Right atrium auricular region (tissue), 2 donors: ENCODE measurements around the gene RIPOR3. TPM values are rescaled to one million over a fixed set of nuclear protein-coding genes. Genes with fewer than 3 reads are reported as not detected.
A peak's percentile ranks its signal among the peaks of the same experiment; 100 is the strongest.

Experiments
- DNase-seq: peaks from one replicate; pipeline ENCODE4 v3.0.0-alpha.2; 2019; ENCODE audit warnings: low spot score
- H3K27ac ChIP-seq, 2 donors: fragments of 200-600 bp; sonication (generic); 1 replicate in 1 of 2; 2 replicates in 1 of 2; pipeline ENCODE4 v1.5.1; 2016 to 2019
- H3K27me3 ChIP-seq, 2 donors: fragments of 200-600 bp; sonication (generic); one replicate each; pipeline versions ENCODE4 v1.5.1 to v1.6.0; 2017 to 2019
- H3K36me3 ChIP-seq: fragments of 200-600 bp; sonication (generic); one replicate; pipeline ENCODE4 v1.5.1; 2016
- H3K4me1 ChIP-seq, 2 donors: fragments of 200-600 bp; sonication (generic); one replicate each; pipeline versions ENCODE4 v1.5.1 to v1.6.0; 2017 to 2019
- H3K4me3 ChIP-seq, 2 donors: fragments of 200-600 bp; sonication (generic); 1 replicate in 1 of 2; 2 replicates in 1 of 2; pipeline ENCODE4 v1.5.1; 2017 to 2019; ENCODE audit warnings: mild to moderate bottlenecking in 1 of 2, moderate library complexity in 1 of 2
- H3K9me3 ChIP-seq, 2 donors: fragments of 200-600 bp; sonication (generic); one replicate each; pipeline ENCODE4 v1.5.1; 2019
- total RNA-seq, 2 donors: library from RNA; depleted of rRNA; stranded (reverse); fragments of >200 nt; gene quantifications; one replicate each; pipeline ENCODE4 v1.1.0, GENCODE V29; 2016
- TF ChIP-seq, protein P1 (sequence below), 2 donors: fragments of 200-600 bp; sonication (generic); IDR thresholded peaks; one replicate each; pipeline ENCODE4 v1.5.1; 2019; ENCODE audit warnings: antibody characterized with exemption in 2 of 2

Gene RIPOR3
- total RNA-seq, 2 donors from 2014 or later = 2.9 to 4.7 TPM

DNA sequence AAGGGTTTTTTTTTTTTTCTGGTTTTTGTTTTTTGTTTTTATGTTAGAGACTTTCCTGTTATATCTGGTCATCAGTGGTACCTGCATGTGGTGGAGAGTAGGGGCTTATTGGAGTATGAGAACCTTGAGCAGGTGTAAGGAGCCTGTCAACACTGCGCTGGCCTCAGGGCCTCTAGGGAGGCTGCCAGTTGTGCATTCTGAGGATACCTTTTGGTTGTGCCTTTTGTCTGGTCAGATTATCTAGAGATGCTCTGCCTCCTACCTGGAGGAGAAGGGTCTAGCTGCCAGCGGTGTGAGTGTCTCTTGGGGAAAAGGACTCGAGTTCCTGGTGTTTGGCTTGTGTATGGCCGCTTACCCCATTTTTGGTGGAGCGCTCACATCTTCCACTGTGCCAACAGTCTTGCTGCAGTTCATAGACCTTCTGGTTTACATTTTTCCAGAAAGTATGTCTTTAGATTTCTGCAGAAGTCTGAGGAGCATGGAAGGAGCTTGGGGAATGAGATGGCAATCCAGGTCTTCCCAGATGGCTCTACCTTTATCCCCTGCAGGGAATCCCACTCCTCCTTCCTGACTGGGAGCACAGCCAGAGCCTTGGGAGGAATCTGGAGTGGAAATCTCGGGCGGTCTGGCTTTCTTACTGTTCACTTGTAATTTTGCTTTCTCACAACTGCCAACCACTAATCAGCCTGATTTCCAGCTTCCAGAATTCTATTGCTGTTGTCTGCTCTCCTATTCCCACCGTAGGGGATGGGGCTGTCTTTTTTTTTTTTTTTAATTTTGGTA lies 131.3 kb downstream of the RIPOR3 start:
- peaks cover 15% of the 10 kb centered on the region for H3K36me3 ChIP-seq
- no peaks in the 10 kb centered on the region for H3K27me3 ChIP-seq
- H3K4me3 ChIP-seq = no peak overlapping the region
- H3K27ac ChIP-seq = no peak overlapping the region
- H3K4me1 ChIP-seq = peaks cover 0 to 31% of the 10 kb centered on the region in 2 donors
- DNase-seq = peak; percentile 28
- TF ChIP-seq, protein P1, sequence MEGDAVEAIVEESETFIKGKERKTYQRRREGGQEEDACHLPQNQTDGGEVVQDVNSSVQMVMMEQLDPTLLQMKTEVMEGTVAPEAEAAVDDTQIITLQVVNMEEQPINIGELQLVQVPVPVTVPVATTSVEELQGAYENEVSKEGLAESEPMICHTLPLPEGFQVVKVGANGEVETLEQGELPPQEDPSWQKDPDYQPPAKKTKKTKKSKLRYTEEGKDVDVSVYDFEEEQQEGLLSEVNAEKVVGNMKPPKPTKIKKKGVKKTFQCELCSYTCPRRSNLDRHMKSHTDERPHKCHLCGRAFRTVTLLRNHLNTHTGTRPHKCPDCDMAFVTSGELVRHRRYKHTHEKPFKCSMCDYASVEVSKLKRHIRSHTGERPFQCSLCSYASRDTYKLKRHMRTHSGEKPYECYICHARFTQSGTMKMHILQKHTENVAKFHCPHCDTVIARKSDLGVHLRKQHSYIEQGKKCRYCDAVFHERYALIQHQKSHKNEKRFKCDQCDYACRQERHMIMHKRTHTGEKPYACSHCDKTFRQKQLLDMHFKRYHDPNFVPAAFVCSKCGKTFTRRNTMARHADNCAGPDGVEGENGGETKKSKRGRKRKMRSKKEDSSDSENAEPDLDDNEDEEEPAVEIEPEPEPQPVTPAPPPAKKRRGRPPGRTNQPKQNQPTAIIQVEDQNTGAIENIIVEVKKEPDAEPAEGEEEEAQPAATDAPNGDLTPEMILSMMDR (IDR thresholded peaks at IDR 0.05) = no peak
- H3K9me3 ChIP-seq = no peaks in the 10 kb centered on the region

DNA sequence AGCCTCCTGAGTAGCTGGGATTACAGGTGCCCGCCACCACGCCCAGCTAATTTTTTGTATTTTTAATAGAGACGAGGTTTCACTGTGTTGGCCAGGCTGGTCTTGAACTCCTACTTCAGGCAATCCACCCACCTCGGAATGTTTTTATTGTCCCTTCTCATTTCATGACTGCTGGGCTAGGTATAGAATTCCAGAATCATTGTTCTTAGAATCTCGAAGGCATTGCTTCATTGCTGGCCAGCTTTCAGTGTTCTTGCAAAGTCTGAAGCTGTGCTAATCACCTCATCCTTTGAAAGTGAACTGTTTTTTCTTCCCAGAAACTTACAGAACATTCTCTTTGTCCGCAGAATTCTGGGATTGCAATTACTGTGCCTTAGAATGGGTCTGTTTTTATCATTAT lies 132.2 kb downstream of the RIPOR3 start:
- H3K9me3 ChIP-seq = no peaks in the 10 kb centered on the region
- H3K36me3 ChIP-seq = peaks cover 13% of the 10 kb centered on the region
- TF ChIP-seq, protein P1 (IDR thresholded peaks at IDR 0.05) = no peak
- no peak overlapping the region for H3K4me3 ChIP-seq
- peaks cover 0 to 32% of the 10 kb centered on the region in 2 donors for H3K4me1 ChIP-seq
- no peak overlapping the region for H3K27ac ChIP-seq
- no peaks in the 10 kb centered on the region for H3K27me3 ChIP-seq
- no peak for DNase-seq

DNA sequence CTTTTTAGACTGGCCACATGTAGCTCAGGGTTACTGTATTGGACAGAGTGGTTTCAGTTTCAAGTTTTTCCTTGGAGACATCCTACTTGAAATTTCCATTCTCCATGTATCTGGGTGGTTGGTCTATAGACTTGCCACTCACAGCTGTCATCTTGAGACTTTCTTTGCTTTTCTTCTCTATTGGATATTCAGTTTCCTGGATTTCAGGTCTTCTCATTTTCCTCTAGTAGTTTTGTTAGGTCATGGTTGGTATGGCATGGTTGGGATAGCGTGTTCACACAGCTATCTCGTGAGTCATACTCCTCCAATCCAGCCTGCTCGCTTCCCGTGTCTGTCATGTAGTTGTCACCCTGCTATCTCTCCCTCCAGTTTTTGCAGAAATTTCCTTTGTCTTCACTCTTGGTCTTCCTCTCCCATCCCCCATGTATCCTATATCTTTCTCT lies 132.8 kb downstream of the RIPOR3 start:
- H3K4me3 ChIP-seq = no peak overlapping the region
- peak; percentile 48 for DNase-seq
- H3K36me3 ChIP-seq = peaks cover 13% of the 10 kb centered on the region
- H3K9me3 ChIP-seq = no peaks in the 10 kb centered on the region
- TF ChIP-seq, protein P1 (IDR thresholded peaks at IDR 0.05) = no peak
- no peak overlapping the region for H3K27ac ChIP-seq
- H3K27me3 ChIP-seq = no peaks in the 10 kb centered on the region
- peaks cover 0 to 32% of the 10 kb centered on the region in 2 donors for H3K4me1 ChIP-seq

DNA sequence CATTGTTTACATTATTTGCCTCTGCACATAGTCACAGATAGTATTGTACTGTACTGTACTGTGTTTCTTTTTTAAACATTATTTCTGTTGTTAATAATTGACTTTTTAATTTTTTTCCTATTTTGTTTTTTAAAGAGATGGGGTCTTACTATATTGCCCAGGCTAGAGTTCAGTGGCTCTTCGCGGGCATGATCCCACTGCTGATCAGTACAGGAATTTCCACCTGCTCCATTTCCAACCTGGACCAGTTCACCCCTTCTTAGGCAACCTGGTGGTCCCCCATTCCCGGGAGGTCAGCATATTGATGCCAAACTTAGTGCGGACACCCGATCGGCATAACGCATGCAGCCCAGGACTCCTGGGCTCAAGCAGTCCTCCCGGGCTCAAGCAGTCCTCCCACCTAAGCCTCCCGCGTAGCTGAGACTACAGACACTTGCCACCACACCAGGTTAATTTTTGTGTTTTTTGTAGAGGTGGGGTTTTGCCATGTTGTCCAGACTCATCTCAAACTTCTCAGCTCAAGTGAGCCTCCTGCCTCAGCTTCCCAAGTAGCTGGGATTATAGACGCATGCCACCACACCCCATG lies 133.7 kb downstream of the RIPOR3 start:
- Histone ChIP-seq H3K27me3 (no peaks in the 10 kb centered on the region), H3K9me3 (no peaks in the 10 kb centered on the region), H3K27ac (no peak overlapping the region), H3K4me1 (peaks cover 0 to 32% of the 10 kb centered on the region in 2 donors), H3K4me3 (no peak overlapping the region), H3K36me3 (peaks cover 11% of the 10 kb centered on the region)
- TF ChIP-seq, protein P1 (IDR thresholded peaks at IDR 0.05) = no peak
- peak; percentile 32 for DNase-seq

DNA sequence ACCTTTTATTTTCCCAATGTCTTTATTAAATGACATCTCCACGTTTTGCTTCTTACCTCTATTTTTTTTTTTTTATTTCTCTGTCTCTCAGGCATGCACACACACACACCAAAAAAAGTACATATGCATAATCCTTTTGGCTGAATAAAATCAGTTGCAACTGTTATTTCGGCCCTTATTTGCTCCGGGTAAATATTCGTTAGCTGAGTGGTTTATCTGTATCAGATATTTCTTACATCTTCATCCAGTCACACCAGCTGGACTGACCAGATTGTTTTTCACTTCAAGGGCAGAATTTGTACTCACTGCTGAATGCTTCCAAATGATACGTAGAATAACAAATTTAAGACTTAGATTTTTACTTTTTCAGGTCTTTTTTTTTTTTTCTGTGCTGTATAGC lies 135.7 kb downstream of the RIPOR3 start:
- DNase-seq = no peak
- TF ChIP-seq, protein P1 (IDR thresholded peaks at IDR 0.05) = no peak
- peaks cover 0 to 21% of the 10 kb centered on the region in 2 donors for H3K4me1 ChIP-seq
- H3K9me3 ChIP-seq = no peaks in the 10 kb centered on the region
- H3K4me3 ChIP-seq = no peak overlapping the region
- H3K27ac ChIP-seq = no peak overlapping the region
- H3K27me3 ChIP-seq = no peaks in the 10 kb centered on the region
- no peaks in the 10 kb centered on the region for H3K36me3 ChIP-seq
